ENCODE results near the gene MRGPRD. TPM values are rescaled to one million over a fixed set of nuclear protein-coding genes. Genes with fewer than 3 reads are reported as not detected.

Gene MRGPRD
- total RNA-seq, 1 donor = not detected

DNA sequence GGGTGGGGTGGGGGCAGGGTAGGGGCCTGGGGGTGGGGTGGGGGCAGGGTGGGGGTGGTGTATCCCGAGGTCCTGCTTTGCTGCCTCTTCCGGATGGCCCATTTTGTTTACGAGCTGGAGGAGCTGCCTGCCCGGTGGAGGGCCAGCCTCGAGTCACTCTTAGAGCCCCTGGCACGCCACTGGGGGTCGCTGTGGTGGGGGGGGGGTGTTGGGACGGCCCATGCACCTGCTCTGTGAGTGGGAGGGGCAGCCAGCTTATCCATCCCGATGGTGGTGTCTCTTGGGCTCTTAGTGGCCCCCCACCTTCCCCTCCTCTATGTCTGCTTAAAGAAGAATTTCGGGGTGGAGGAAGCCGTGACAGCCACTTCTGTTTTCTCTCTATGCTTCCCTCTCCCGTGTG, 24.6 kb downstream of the MRGPRD start:
- no peak overlapping the region for H3K4me3 ChIP-seq (ENCODE audit: low read depth, low read length)
- TF ChIP-seq, protein P1, sequence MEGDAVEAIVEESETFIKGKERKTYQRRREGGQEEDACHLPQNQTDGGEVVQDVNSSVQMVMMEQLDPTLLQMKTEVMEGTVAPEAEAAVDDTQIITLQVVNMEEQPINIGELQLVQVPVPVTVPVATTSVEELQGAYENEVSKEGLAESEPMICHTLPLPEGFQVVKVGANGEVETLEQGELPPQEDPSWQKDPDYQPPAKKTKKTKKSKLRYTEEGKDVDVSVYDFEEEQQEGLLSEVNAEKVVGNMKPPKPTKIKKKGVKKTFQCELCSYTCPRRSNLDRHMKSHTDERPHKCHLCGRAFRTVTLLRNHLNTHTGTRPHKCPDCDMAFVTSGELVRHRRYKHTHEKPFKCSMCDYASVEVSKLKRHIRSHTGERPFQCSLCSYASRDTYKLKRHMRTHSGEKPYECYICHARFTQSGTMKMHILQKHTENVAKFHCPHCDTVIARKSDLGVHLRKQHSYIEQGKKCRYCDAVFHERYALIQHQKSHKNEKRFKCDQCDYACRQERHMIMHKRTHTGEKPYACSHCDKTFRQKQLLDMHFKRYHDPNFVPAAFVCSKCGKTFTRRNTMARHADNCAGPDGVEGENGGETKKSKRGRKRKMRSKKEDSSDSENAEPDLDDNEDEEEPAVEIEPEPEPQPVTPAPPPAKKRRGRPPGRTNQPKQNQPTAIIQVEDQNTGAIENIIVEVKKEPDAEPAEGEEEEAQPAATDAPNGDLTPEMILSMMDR (IDR thresholded peaks at IDR 0.05; ENCODE audit: insufficient read depth, low read depth, low read length) = peak; percentile 26
- DNase-seq (ENCODE audit: low read depth) = no peak

DNA sequence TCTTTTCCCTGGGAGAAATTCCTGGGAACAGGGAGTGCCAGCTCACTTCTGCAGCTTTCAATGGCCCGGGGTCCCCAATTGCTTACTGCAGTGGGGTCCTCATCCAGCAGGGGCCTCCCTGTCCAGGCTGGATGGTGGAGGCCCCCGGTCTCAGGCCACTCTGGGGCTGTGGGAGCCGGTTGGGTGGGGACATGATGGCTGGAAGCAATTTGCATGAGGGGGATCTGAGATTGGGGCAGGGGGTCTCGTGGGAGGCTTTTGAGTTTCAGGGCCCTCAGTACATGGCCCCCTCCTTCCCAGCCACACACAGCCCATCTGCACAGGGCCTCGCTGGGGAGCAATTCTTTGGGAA, 25.2 kb downstream of the MRGPRD start:
- no peak for DNase-seq (ENCODE audit: low read depth)
- TF ChIP-seq, protein P1 (IDR thresholded peaks at IDR 0.05; ENCODE audit: insufficient read depth, low read depth, low read length) = peak; percentile 2
- H3K4me3 ChIP-seq (ENCODE audit: low read depth, low read length) = no peak overlapping the region

DNA sequence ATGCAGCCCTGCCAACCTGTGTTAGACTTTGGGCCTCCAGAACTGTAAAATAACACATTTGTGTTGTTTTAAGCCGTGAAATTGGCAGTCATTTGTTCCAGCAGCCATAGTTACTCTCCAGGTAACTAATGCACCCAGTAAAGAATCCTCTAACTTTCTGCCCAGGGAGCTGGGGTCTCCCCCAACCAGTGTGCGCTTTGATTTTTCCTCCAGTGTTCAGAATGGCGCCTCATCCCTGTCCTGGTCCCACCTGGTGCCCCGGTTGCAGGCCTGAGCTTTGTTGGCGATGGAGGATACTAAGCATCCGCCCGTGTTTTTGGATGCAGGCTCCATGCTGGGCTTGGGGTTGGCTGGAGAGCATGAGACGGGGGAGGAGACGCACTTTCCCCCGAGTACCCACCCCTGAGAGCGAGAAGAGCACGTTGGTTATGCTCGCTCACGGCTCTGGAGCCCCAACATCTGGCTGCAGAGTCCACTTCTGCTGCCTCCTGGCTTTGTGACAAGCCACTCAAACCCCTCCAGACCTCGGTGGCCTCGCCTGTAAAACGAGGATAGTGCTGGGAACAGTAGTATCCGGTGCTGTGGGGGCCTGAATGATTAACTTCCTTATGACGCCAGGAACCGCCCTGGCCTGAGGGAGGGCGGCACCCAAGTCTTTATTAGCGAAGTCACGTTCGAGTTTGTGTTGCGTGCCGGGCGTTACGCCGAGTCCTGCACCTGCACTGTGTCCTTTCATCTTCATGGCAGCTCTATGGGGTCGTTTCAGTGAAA, 25.8 kb downstream of the MRGPRD start:
- DNase-seq (ENCODE audit: low read depth) = peak; percentile 76
- no peak overlapping the region for H3K4me3 ChIP-seq (ENCODE audit: low read depth, low read length)
- TF ChIP-seq, protein P1 (IDR thresholded peaks at IDR 0.05; ENCODE audit: insufficient read depth, low read depth, low read length) = no peak

DNA sequence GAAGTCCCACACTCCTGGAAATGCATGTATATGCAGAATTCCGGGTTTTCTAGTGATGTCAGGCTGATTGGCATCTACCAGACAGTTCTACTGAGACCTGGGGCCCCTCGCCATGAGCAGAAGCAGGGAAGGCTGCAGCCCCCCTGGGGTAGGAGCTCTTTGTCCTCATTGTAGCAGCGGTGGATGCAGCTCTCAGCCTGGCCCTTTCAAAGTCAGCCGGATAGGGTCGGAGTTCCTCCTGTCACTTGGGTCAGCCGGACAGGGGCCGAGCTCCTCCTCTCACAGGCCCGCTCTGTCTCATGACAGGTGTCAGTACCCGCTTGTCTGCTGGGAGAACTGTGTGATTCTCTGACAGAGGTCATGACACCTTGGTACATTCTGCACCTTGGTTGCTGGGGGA, 30.0 kb downstream of the MRGPRD start:
- H3K4me3 ChIP-seq (ENCODE audit: low read depth, low read length) = no peak overlapping the region
- TF ChIP-seq, protein P1 (IDR thresholded peaks at IDR 0.05; ENCODE audit: insufficient read depth, low read depth, low read length) = no peak
- no peak for DNase-seq (ENCODE audit: low read depth)

DNA sequence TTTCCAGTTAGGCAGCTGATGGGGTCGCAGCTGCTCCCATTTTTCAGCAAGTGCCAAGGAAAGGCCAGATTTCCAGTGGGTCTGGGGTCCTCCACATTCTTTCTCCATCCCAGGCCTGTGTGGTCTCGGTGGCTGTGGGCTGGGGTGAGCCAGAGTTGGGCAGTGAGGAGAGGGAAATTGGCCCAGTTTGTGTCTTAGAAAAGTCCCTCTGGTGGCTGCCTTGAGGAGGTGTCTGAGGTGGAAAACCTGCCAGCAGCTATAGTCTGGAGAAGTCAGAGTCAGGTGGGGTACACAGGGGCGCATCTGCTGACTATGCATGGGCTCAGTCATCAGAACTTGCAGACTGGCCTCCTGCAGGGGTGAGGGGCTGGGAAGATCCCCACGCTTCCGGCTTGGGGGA, 30.5 kb downstream of the MRGPRD start:
- DNase-seq (ENCODE audit: low read depth) = peak; percentile 26
- TF ChIP-seq, protein P1 (IDR thresholded peaks at IDR 0.05; ENCODE audit: insufficient read depth, low read depth, low read length) = peak; percentile 53
- H3K4me3 ChIP-seq (ENCODE audit: low read depth, low read length) = no peak overlapping the region

DNA sequence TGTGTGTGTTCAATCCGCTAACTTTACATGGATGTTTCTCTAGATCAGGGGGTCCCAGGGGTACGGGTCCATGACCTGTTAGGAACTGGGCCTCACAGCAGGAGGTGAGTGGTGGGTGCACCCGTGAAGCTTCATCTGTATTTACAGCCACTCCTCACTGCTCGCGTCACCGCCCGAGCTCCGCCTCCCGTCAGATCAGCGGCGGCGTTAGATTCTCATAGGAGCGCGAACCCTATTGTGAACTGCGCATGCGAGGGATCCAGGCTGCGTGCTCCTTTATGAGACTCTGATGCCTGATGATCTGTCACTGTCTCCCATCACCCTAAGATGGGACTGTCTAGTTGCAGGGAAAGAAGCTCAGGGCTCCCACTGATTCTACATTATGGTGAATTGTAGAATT, 31.9 kb downstream of the MRGPRD start:
- no peak for DNase-seq (ENCODE audit: low read depth)
- TF ChIP-seq, protein P1 (IDR thresholded peaks at IDR 0.05; ENCODE audit: insufficient read depth, low read depth, low read length) = no peak
- no peak overlapping the region for H3K4me3 ChIP-seq (ENCODE audit: low read depth, low read length)

DNA sequence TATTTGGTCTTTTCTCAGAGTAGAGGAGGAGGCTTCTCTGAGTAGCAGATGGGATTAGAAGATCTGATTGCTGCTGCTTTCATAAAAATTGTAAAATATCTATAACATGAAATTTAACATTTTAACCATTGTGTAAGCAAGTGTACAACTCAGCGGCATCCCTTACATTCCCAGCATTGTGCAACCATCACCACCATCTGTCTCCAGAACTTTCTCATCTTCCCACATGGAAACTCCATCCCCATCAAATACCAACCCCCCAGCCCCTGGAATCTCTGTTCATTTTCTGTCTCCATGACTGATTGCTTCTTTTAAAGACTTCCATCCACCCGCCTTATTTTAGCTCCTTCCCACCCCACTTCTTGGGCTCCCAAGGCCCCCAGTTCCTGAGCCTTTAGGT, 32.3 kb downstream of the MRGPRD start:
- H3K4me3 ChIP-seq (ENCODE audit: low read depth, low read length) = no peak overlapping the region
- TF ChIP-seq, protein P1 (IDR thresholded peaks at IDR 0.05; ENCODE audit: insufficient read depth, low read depth, low read length) = no peak
- DNase-seq (ENCODE audit: low read depth) = peak; percentile 55

Measured in fibroblast of villous mesenchyme (primary cell).